Stimulated activated CD8-positive, alpha-beta memory T cell treated with anti-CD3 and anti-CD28 coated beads, Interleukin-4, amount 100 ng/mL, for 24 hours (primary cell): ENCODE results near the gene ARSB.

Experiments used
- DNase-seq: peaks from one replicate; pipeline ENCODE4 v3.0.0-alpha.2; 2020; ENCODE audit warnings: low read depth

Gene ARSB

GRCh38 chr5:78805474-78806124 lies 179.5 kb downstream of the ARSB start:
- DNase-seq: no peak

- no peak for DNase-seq
Observed at GRCh38 chr5:78804995-78805394, 180.1 kb downstream of the ARSB start.

- no peak for DNase-seq
Observed at GRCh38 chr5:78803941-78804340, 181.2 kb downstream of the ARSB start.

GRCh38 chr5:78803353-78803752 lies 181.8 kb downstream of the ARSB start:
- DNase-seq: no peak

GRCh38 chr5:78801413-78801812 lies 183.7 kb downstream of the ARSB start:
- DNase-seq: no peak

GRCh38 chr5:78799266-78800017 lies 185.7 kb downstream of the ARSB start:
- DNase-seq: no peak

GRCh38 chr5:78798673-78799029 lies 186.5 kb downstream of the ARSB start:
- DNase-seq: no peak

GRCh38 chr5:78797936-78798672 lies 187.0 kb downstream of the ARSB start:
- DNase-seq: no peak

- DNase-seq: no peak
Observed at GRCh38 chr5:78795757-78796156, 189.4 kb downstream of the ARSB start.

GRCh38 chr5:78794693-78795215 lies 190.4 kb downstream of the ARSB start:
- DNase-seq: no peak

- DNase-seq: no peak
Observed at GRCh38 chr5:78793907-78794662, 191.0 kb downstream of the ARSB start.

- no peak for DNase-seq
Observed at GRCh38 chr5:78792345-78793055, 192.6 kb downstream of the ARSB start.

GRCh38 chr5:78791501-78792100 lies 193.5 kb downstream of the ARSB start:
- DNase-seq: no peak

GRCh38 chr5:78787783-78788182 lies 197.3 kb downstream of the ARSB start:
- no peak for DNase-seq

GRCh38 chr5:78785454-78785853 lies 199.7 kb downstream of the ARSB start:
- DNase-seq: no peak

- no peak for DNase-seq
Observed at GRCh38 chr5:78783434-78784130, 201.5 kb downstream of the ARSB start.

- no peak for DNase-seq
Observed at GRCh38 chr5:78782728-78783127, 202.4 kb downstream of the ARSB start.

GRCh38 chr5:78781611-78782286 lies 203.4 kb downstream of the ARSB start:
- DNase-seq: no peak

GRCh38 chr5:78779771-78780616 lies 205.1 kb downstream of the ARSB start:
- no peak for DNase-seq
